Panc1 (cell line): ENCODE results near the gene FUT2. TPM values are rescaled to one million over a fixed set of nuclear protein-coding genes. Genes with fewer than 3 reads are reported as not detected.

Experiments used
- ATAC-seq: fragments of 200-7000 bp; cut with Tn5 transposase; 2 replicates; pipeline ENCODE4 v1.9.1; 2020; ENCODE audit warnings: mild to moderate bottlenecking, moderate library complexity
- BruUV-seq: library from RNA; stranded (reverse); fragments of 400-500 nt; replicated peaks from 2 replicates; lab custom pipeline; 2021; lab: Mats Ljungman, UMichigan
- CTCF ChIA-PET: fragments of 300-600 bp; sonication (Branson Sonifier 250); formaldehyde crosslinking; loops from one replicate; lab custom pipeline; 2022; ENCODE audit warnings: antibody characterized with exemption; lab: Charles Lee
- POLR2A ChIA-PET: fragments of 300-600 bp; sonication (Branson Sonifier 250); formaldehyde crosslinking; loops from one replicate; lab custom pipeline; 2022; ENCODE audit warnings: antibody characterized with exemption; lab: Charles Lee
- DNase-seq: peaks from one replicate; pipeline ENCODE4 v3.0.0-alpha.2; 2010; ENCODE audit warnings: low read depth, low spot score
- H3K27ac ChIP-seq: 2 replicates; pipeline ENCODE4 v1.5.1; 2011; ENCODE audit warnings: mild to moderate bottlenecking, low read length, inconsistent platforms
- H3K27me3 ChIP-seq: fragments of 200-500 bp; sonication (Bioruptor generic); 2 replicates; pipeline ENCODE4 v1.6.0; 2014; ENCODE audit warnings: low read length, inconsistent platforms; ENCODE audit not compliant: control insufficient read depth, insufficient read depth
- H3K36me3 ChIP-seq: fragments of 200-500 bp; sonication (Bioruptor generic); 2 replicates; pipeline ENCODE4 v1.5.1; 2014; ENCODE audit warnings: inconsistent platforms, mild to moderate bottlenecking, low read length, moderate library complexity; ENCODE audit not compliant: control insufficient read depth, insufficient read depth
- H3K4me1 ChIP-seq: 2 replicates; pipeline ENCODE4 v1.5.1; 2011; ENCODE audit warnings: inconsistent platforms, mild to moderate bottlenecking, low read length, moderate library complexity; ENCODE audit not compliant: control insufficient read depth, insufficient read depth
- H3K4me3 ChIP-seq, 2 experiments: 2 replicates each; pipeline ENCODE4 v1.5.1; 2011 to 2012; ENCODE audit warnings: low read depth in 2 of 2, low read length in 2 of 2, mild to moderate bottlenecking in 2 of 2, inconsistent platforms in 1 of 2, moderate library complexity in 1 of 2
- H3K9me3 ChIP-seq: fragments of 200-500 bp; sonication (Bioruptor generic); 2 replicates; pipeline ENCODE4 v1.5.1; 2014; ENCODE audit warnings: low read depth, mild to moderate bottlenecking, inconsistent platforms, low read length, moderate library complexity; ENCODE audit not compliant: control insufficient read depth, insufficient read depth
- POLR2AphosphoS5 ChIP-seq: IDR thresholded peaks from 2 replicates; pipeline ENCODE4 v1.6.1; 2012; ENCODE audit warnings: mild to moderate bottlenecking, low read depth, low read length, moderate library complexity
- in situ Hi-C: cut with HindIII; loops from 2 replicates; pipeline ENCODE4 v1.10.0; 2016; ENCODE audit warnings: low sequenced_read_pairs, low pct_unique_long_range_greater_than_20kb
- intact Hi-C: fragments of 100-400 bp; cut with micrococcal nuclease; formaldehyde crosslinking; loops from one replicate; pipeline ENCODE4 v1.10.0; 2022; ENCODE audit not compliant: unreplicated experiment
- total RNA-seq: library from RNA; stranded (reverse); gene quantifications from one replicate; pipeline ENCODE4 v1.2.1, GENCODE V29; 2021; ENCODE audit not compliant: unreplicated experiment
- TF ChIP-seq, protein P1 (sequence below): fragments of 450-650 bp; IDR thresholded peaks from 2 replicates; pipeline ENCODE4 v1.5.1; 2017; ENCODE audit warnings: mild to moderate bottlenecking

The FUT2 gene
- total RNA-seq, 1 experiment from 2014 or later = 0.08 TPM

GRCh38 chr19:48755084-48755641, 59.4 kb downstream of the FUT2 start, which contains the start of gene FGF21:
FGF21 (plus strand) TSS chr19:48755524; CDS start chr19:48756237, 713 bp downstream.
- no peaks in the 10 kb centered on the region for H3K27me3 ChIP-seq
- H3K36me3 ChIP-seq = peaks cover 5% of the 10 kb centered on the region; the same call in 1 of the 2 replicates
- ATAC-seq (no peak), DNase-seq (no peak)
- no peaks in the 10 kb centered on the region for H3K9me3 ChIP-seq
- no peaks in the 10 kb centered on the region; the same call in 1 of the 2 replicates for H3K4me1 ChIP-seq
- CTCF ChIA-PET = no interaction called here
- intact Hi-C loops (no loop called here), in situ Hi-C loops (no loop called here)
- no peak for TF ChIP-seq POLR2AphosphoS5
- TF ChIP-seq, protein P1, sequence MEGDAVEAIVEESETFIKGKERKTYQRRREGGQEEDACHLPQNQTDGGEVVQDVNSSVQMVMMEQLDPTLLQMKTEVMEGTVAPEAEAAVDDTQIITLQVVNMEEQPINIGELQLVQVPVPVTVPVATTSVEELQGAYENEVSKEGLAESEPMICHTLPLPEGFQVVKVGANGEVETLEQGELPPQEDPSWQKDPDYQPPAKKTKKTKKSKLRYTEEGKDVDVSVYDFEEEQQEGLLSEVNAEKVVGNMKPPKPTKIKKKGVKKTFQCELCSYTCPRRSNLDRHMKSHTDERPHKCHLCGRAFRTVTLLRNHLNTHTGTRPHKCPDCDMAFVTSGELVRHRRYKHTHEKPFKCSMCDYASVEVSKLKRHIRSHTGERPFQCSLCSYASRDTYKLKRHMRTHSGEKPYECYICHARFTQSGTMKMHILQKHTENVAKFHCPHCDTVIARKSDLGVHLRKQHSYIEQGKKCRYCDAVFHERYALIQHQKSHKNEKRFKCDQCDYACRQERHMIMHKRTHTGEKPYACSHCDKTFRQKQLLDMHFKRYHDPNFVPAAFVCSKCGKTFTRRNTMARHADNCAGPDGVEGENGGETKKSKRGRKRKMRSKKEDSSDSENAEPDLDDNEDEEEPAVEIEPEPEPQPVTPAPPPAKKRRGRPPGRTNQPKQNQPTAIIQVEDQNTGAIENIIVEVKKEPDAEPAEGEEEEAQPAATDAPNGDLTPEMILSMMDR = no peak
- no peak within 1 kb of the TSS for H3K4me3 ChIP-seq
- POLR2A ChIA-PET = interaction anchor here (0.7 kb wide), 1 partner anchor 422 kb away, joined by 12 read pairs; no protein-coding TSS in a partner anchor
- no TSS peak for BruUV-seq
- peak within 1 kb of the TSS; percentile 9; the same call in 1 of the 2 replicates for H3K27ac ChIP-seq

Other genes with a start within 250 kb of the FUT2 start
- 56.7 TPM for gene GRWD1, start 250.0 kb upstream of the FUT2 start, total RNA-seq
- gene KCNJ14, start 240.4 kb upstream of the FUT2 start, total RNA-seq = 2.9 TPM
- gene CYTH2, start 226.6 kb upstream of the FUT2 start, total RNA-seq = 53.4 TPM
- gene LMTK3, start 184.1 kb upstream of the FUT2 start, total RNA-seq = 10.6 TPM
- gene SULT2B1, start 143.8 kb upstream of the FUT2 start, total RNA-seq = 3.6 TPM
- gene SPACA4, start 89.2 kb upstream of the FUT2 start, total RNA-seq = not detected
- gene FAM83E, start 80.9 kb upstream of the FUT2 start, total RNA-seq = 1.0 TPM
- gene RPL18, start 76.8 kb upstream of the FUT2 start, total RNA-seq = 670 TPM
- 19.5 TPM for gene SPHK2, start 76.5 kb upstream of the FUT2 start, total RNA-seq
- 7.4 TPM for gene DBP, start 58.6 kb upstream of the FUT2 start, total RNA-seq
- 12.6 TPM for gene CA11, start 49.8 kb upstream of the FUT2 start, total RNA-seq
- gene NTN5, start 23.0 kb upstream of the FUT2 start, total RNA-seq = 0.23 TPM
- gene MAMSTR, start 23.8 kb downstream of the FUT2 start, total RNA-seq = 3.3 TPM
- 0.41 TPM for gene RASIP1, start 44.6 kb downstream of the FUT2 start, total RNA-seq
- not detected for gene IZUMO1, start 50.9 kb downstream of the FUT2 start, total RNA-seq
- gene FUT1, start 56.7 kb downstream of the FUT2 start, total RNA-seq = 0.13 TPM
- gene FGF21, start 59.6 kb downstream of the FUT2 start, total RNA-seq = not detected
- gene BCAT2, start 115.1 kb downstream of the FUT2 start, total RNA-seq = 34.6 TPM
- 20.8 TPM for gene HSD17B14, start 140.5 kb downstream of the FUT2 start, total RNA-seq
- gene PLEKHA4, start 172.6 kb downstream of the FUT2 start, total RNA-seq = 4.2 TPM
- 27.1 TPM for gene PPP1R15A, start 176.4 kb downstream of the FUT2 start, total RNA-seq
- 0.15 TPM for gene TULP2, start 202.8 kb downstream of the FUT2 start, total RNA-seq
- gene NUCB1, start 204.3 kb downstream of the FUT2 start, total RNA-seq = 102 TPM
- 0.85 TPM for gene DHDH, start 237.7 kb downstream of the FUT2 start, total RNA-seq